GM23338 (cell line): ENCODE data around the gene DLG2. TPM values are rescaled to one million over a fixed set of nuclear protein-coding genes. Genes with fewer than 3 reads are reported as not detected.

Experiments used
- ATAC-seq: fragments of 200-7000 bp; cut with Tn5 transposase; 3 replicates; pipeline ENCODE4 v1.9.1; 2020
- DNase-seq: peaks from one replicate; pipeline ENCODE4 v3.0.0-alpha.2; 2015; ENCODE audit warnings: low spot score
- H2AFZ ChIP-seq: fragments of 200-600 bp; sonication (generic); 2 replicates; pipeline ENCODE4 v1.8.0; 2016; ENCODE audit warnings: antibody characterized with exemption, mild to moderate bottlenecking, moderate library complexity
- H3F3A ChIP-seq: fragments of 200-600 bp; sonication (generic); replicated peaks from 2 replicates; pipeline ENCODE4 v1.8.0; 2017; ENCODE audit warnings: antibody characterized with exemption, mixed run types, low read depth
- H3K27ac ChIP-seq: fragments of 200-600 bp; sonication (generic); 2 replicates; pipeline ENCODE4 v1.6.1; 2016; ENCODE audit warnings: low read depth
- H3K27me3 ChIP-seq: fragments of 200-600 bp; sonication (generic); 2 replicates; pipeline ENCODE4 v1.8.0; 2016; ENCODE audit warnings: mild to moderate bottlenecking, mixed run types, moderate library complexity; ENCODE audit not compliant: insufficient read depth
- H3K36me3 ChIP-seq: fragments of 200-600 bp; sonication (generic); 2 replicates; pipeline ENCODE4 v1.8.0; 2016; ENCODE audit warnings: mild to moderate bottlenecking; ENCODE audit not compliant: insufficient read depth
- H3K4me1 ChIP-seq: fragments of 200-600 bp; sonication (generic); 2 replicates; pipeline ENCODE4 v1.8.0; 2016; ENCODE audit warnings: mild to moderate bottlenecking, moderate library complexity; ENCODE audit not compliant: insufficient read depth
- H3K4me2 ChIP-seq: fragments of 200-600 bp; sonication (generic); 2 replicates; pipeline ENCODE4 v1.7.1; 2017; ENCODE audit warnings: mixed run types
- H3K4me3 ChIP-seq: fragments of 200-600 bp; sonication (generic); 2 replicates; pipeline ENCODE4 v1.6.1; 2016; ENCODE audit warnings: mixed run types
- H3K79me2 ChIP-seq: fragments of 200-600 bp; sonication (generic); replicated peaks from 2 replicates; pipeline ENCODE4 v1.8.0; 2017; ENCODE audit warnings: mild to moderate bottlenecking; ENCODE audit not compliant: insufficient read depth
- H3K9me2 ChIP-seq: fragments of 200-600 bp; sonication (generic); 2 replicates; pipeline ENCODE4 v1.8.0; 2017; ENCODE audit not compliant: insufficient read depth
- H4K20me1 ChIP-seq: fragments of 200-600 bp; sonication (generic); replicated peaks from 2 replicates; pipeline ENCODE4 v1.8.0; 2017; ENCODE audit warnings: mild to moderate bottlenecking; ENCODE audit not compliant: insufficient read depth
- H3K27ac Mint-ChIP-seq: 2 replicates; pipeline ENCODE4 v1.8.0; 2020; ENCODE audit warnings: inconsistent platforms, mild to moderate bottlenecking, moderate library complexity, mixed read lengths
- H3K27me3 Mint-ChIP-seq: 3 replicates; pipeline ENCODE4 v1.8.0; 2022; ENCODE audit warnings: low read depth, mild to moderate bottlenecking, moderate library complexity, mixed read lengths, inconsistent platforms; ENCODE audit not compliant: insufficient read depth, poor library complexity
- H3K36me3 Mint-ChIP-seq: 3 replicates; pipeline ENCODE4 v1.8.0; 2021; ENCODE audit warnings: low read depth, mild to moderate bottlenecking, inconsistent platforms, moderate library complexity, mixed read lengths
- H3K4me1 Mint-ChIP-seq: 3 replicates; pipeline ENCODE4 v1.8.0; 2020; ENCODE audit warnings: mild to moderate bottlenecking, inconsistent platforms, mixed read lengths
- H3K4me3 Mint-ChIP-seq: 3 replicates; pipeline ENCODE4 v1.8.0; 2021; ENCODE audit warnings: moderate library complexity, mild to moderate bottlenecking, inconsistent platforms, mixed read lengths
- H3K9me3 Mint-ChIP-seq: 3 replicates; pipeline ENCODE4 v1.8.0; 2020; ENCODE audit warnings: moderate library complexity, mild to moderate bottlenecking, inconsistent platforms, mixed read lengths
- CTCF ChIP-seq, 2 experiments: fragments of 200-600 bp in 1 of 2; sonication (generic) in 1 of 2; conservative IDR thresholded peaks; 2 replicates each; pipeline versions ENCODE4 v1.5.1 to v1.6.1; 2016 to 2017; ENCODE audit warnings: antibody characterized with exemption in 2 of 2, low read depth in 2 of 2, mild to moderate bottlenecking in 2 of 2, moderate library complexity in 1 of 2
- EZH2phosphoT487 ChIP-seq: fragments of 200-600 bp; sonication (generic); IDR thresholded peaks from one replicate; pipeline ENCODE4 v1.8.1; 2018; ENCODE audit warnings: antibody characterized with exemption; ENCODE audit not compliant: unreplicated experiment
- JUNB ChIP-seq: IDR thresholded peaks from one replicate; pipeline ENCODE4 v1.6.1; 2016; ENCODE audit warnings: antibody characterized with exemption; ENCODE audit not compliant: unreplicated experiment
- STAT1 ChIP-seq: IDR thresholded peaks from one replicate; pipeline ENCODE4 v1.6.1; 2016; ENCODE audit warnings: antibody characterized with exemption; ENCODE audit not compliant: unreplicated experiment
- ZNF114 ChIP-seq: fragments of 250-450 bp; sonication (Bioruptor Pico); IDR thresholded peaks from 2 replicates; pipeline ENCODE4 v1.5.0; 2020; ENCODE audit warnings: mild to moderate bottlenecking, moderate library complexity
- ZNF462 ChIP-seq: fragments of 250-450 bp; sonication (Bioruptor Pico); IDR thresholded peaks from 2 replicates; pipeline ENCODE4 v1.5.0; 2020; ENCODE audit warnings: mild to moderate bottlenecking, moderate library complexity
- polyA plus RNA-seq: library from polyadenylated mRNA; unstranded; fragments of >200 nt; fragmentation: Nextera tagmentation; extraction: Ambion mirVana; gene quantifications from 2 replicates; pipeline ENCODE4 v1.2.1, GENCODE V29; 2016
- total RNA-seq: library from RNA; depleted of rRNA; stranded (reverse); fragments of >200 nt; shearing (Covaris generic); gene quantifications from 2 replicates; pipeline ENCODE4 v1.2.3, GENCODE V29; 2014

Gene DLG2
- total and polyA plus RNA-seq, 2 experiments from 2014 or later, result 19.8 to 21.5 TPM

GRCh38 chr11:83641511-83641910, 1985.6 kb downstream of the DLG2 start:
- Histone ChIP-seq H3K4me1 (0 out of 2 replicates have a peak, but pooled peaks cover 6% of the 10 kb centered on the region), H3K36me3 (no peaks in the 10 kb centered on the region), H3K27me3 (no peaks in the 10 kb centered on the region), H3F3A (no peaks in the 10 kb centered on the region), H3K27ac (no peak overlapping the region), H3K4me2 (no peak overlapping the region), H2AFZ (no peak overlapping the region), H3K79me2 (no peaks in the 10 kb centered on the region), H4K20me1 (no peaks in the 10 kb centered on the region), H3K4me3 (no peak overlapping the region), H3K9me2 (no peaks in the 10 kb centered on the region)
- Mint-ChIP-seq H3K27ac (no peak overlapping the region), H3K36me3 (no peaks in the 10 kb centered on the region), H3K4me3 (no peak overlapping the region), H3K27me3 (peaks cover 2% of the 10 kb centered on the region), H3K4me1 (peaks cover 17% of the 10 kb centered on the region), H3K9me3 (no peaks in the 10 kb centered on the region)
- TF ChIP-seq ZNF462, result no peak
- TF ChIP-seq ZNF114 (CRISPR knock-in tag), result no peak
- TF ChIP-seq CTCF (conservative IDR thresholded peaks at IDR 0.05; ENCODE audit: low read depth in 2 of 2), result no peak
- no peak for TF ChIP-seq JUNB
- TF ChIP-seq STAT1, result no peak
- TF ChIP-seq EZH2phosphoT487, result no peak
- peak; percentile 48 for DNase-seq
- peak; percentile 63 for ATAC-seq
